ENCODE measurements around the gene BORCS5.

Gene BORCS5

DNA sequence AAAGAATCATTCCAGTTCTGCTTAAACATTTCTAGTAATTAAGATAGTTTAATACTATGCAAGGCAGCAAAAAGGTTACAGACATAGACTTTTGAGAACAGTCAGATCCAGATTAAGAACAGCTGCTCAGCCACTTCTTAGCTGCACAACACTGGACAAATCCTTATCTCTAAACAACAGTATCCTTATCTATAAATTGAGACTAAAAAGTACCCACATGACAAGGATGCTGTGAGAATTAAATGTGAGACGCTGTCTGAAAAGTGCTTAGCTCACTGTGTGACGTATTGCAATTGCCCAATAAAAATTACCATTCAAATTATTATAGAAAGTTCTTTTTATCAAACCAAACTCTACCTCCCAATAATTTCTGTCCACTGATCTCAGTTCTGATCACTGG lies 35.5 kb downstream of the BORCS5 start:
- no peak for DNase-seq (ENCODE audit: low read depth, low spot score)
- no peaks in the 10 kb centered on the region for H3K9me3 ChIP-seq (ENCODE audit: low read depth, low read length)
- H3K9ac ChIP-seq (ENCODE audit: insufficient read length): no peak overlapping the region

DNA sequence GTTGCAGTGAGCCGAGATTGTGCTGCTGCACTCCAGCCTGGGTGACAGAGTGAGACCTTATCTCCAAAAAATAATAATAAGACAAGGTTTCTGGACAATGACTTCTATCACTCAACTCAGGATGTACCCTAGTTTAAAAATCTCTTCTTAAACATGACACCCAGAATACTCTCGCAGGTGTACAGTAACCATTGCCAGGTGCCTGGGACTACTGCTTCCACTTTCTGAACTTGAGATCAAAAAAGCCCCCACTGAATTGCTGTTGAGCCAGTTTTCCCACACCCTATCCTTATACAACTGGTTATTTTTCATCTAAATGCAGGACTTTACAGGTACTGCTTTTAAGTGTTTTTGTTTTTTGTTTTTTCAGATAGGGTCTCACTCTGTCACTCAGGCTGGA lies 36.3 kb downstream of the BORCS5 start:
- Histone ChIP-seq H3K4me3 (no peak overlapping the region), H3K36me3 (ENCODE audit: insufficient read depth, low read length) (no peaks in the 10 kb centered on the region), H3K9me3 (ENCODE audit: low read depth, low read length) (no peaks in the 10 kb centered on the region), H3K9ac (ENCODE audit: insufficient read length) (no peak overlapping the region), H3K27ac (no peak overlapping the region)
- DNase-seq (ENCODE audit: low read depth, low spot score): no peak
- TF ChIP-seq FOXP2 (optimal IDR thresholded peaks at IDR 0.05; ENCODE audit: control extremely low read depth, extremely low read length, insufficient read depth) (no peak), EZH2 (IDR thresholded peaks at IDR 0.05) (no peak), POLR2AphosphoS5 (IDR thresholded peaks at IDR 0.05; ENCODE audit: borderline replicate concordance, low read depth, low read length) (no peak)

More for the DNA sequence above, 35.5 kb downstream of the BORCS5 start:
- no peak overlapping the region for H3K4me3 ChIP-seq
- no peaks in the 10 kb centered on the region for H3K36me3 ChIP-seq (ENCODE audit: insufficient read depth, low read length)
- H3K27ac ChIP-seq: no peak overlapping the region
- TF ChIP-seq EZH2 (IDR thresholded peaks at IDR 0.05) (no peak), FOXP2 (optimal IDR thresholded peaks at IDR 0.05; ENCODE audit: control extremely low read depth, extremely low read length, insufficient read depth) (no peak), POLR2AphosphoS5 (IDR thresholded peaks at IDR 0.05; ENCODE audit: borderline replicate concordance, low read depth, low read length) (no peak)

DNA sequence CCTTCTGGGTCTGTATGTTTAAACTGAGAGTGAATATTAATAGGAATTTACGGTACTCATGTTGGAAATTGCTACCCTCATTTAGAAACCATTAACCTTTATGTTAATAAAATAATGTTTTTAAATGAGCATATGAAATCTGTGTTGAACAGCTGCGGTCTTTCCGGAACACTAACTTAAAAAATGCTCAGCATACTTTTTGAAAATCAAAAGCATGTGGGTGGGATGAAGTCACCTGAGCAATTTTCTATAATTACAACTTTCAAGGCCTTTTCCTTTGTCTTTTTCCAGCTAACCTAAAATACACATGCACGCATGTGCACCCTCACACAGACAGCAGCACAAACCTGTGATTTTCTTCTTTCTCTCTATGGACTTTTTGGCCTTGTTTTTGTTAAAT lies 39.8 kb downstream of the BORCS5 start:
- TF ChIP-seq FOXP2 (optimal IDR thresholded peaks at IDR 0.05; ENCODE audit: control extremely low read depth, extremely low read length, insufficient read depth) (no peak), POLR2AphosphoS5 (IDR thresholded peaks at IDR 0.05; ENCODE audit: borderline replicate concordance, low read depth, low read length) (no peak), EZH2 (IDR thresholded peaks at IDR 0.05) (no peak)
- H3K9me3 ChIP-seq (ENCODE audit: low read depth, low read length): no peaks in the 10 kb centered on the region
- no peaks in the 10 kb centered on the region for H3K36me3 ChIP-seq (ENCODE audit: insufficient read depth, low read length)
- H3K4me3 ChIP-seq: no peak overlapping the region
- H3K27ac ChIP-seq: no peak overlapping the region
- DNase-seq (ENCODE audit: low read depth, low spot score): no peak
- H3K9ac ChIP-seq (ENCODE audit: insufficient read length): no peak overlapping the region

DNA sequence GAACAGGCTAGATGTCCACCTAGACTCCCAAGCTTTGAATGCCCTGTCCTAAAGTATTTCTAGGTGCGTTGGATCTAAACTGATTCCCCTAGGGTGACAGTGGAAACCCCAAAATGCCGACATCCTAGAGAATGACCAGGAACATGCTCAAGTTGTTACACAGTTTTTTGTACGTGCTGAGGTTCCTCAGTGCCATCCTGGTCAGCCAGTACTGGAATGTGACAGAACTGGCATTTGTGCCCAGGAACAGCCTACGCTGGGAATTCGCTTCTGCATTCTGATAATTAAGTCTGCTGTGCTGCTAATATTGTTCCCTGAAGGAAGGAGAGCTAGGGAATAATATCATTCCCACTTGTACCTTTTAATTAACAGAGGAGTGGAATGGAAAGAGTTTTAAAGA lies 40.3 kb downstream of the BORCS5 start:
- Histone ChIP-seq H3K36me3 (ENCODE audit: insufficient read depth, low read length) (no peaks in the 10 kb centered on the region), H3K9me3 (ENCODE audit: low read depth, low read length) (no peaks in the 10 kb centered on the region), H3K4me3 (no peak overlapping the region), H3K9ac (ENCODE audit: insufficient read length) (no peak overlapping the region), H3K27ac (no peak overlapping the region)
- no peak for DNase-seq (ENCODE audit: low read depth, low spot score)
- TF ChIP-seq POLR2AphosphoS5 (IDR thresholded peaks at IDR 0.05; ENCODE audit: borderline replicate concordance, low read depth, low read length) (no peak), EZH2 (IDR thresholded peaks at IDR 0.05) (no peak), FOXP2 (optimal IDR thresholded peaks at IDR 0.05; ENCODE audit: control extremely low read depth, extremely low read length, insufficient read depth) (no peak)

DNA sequence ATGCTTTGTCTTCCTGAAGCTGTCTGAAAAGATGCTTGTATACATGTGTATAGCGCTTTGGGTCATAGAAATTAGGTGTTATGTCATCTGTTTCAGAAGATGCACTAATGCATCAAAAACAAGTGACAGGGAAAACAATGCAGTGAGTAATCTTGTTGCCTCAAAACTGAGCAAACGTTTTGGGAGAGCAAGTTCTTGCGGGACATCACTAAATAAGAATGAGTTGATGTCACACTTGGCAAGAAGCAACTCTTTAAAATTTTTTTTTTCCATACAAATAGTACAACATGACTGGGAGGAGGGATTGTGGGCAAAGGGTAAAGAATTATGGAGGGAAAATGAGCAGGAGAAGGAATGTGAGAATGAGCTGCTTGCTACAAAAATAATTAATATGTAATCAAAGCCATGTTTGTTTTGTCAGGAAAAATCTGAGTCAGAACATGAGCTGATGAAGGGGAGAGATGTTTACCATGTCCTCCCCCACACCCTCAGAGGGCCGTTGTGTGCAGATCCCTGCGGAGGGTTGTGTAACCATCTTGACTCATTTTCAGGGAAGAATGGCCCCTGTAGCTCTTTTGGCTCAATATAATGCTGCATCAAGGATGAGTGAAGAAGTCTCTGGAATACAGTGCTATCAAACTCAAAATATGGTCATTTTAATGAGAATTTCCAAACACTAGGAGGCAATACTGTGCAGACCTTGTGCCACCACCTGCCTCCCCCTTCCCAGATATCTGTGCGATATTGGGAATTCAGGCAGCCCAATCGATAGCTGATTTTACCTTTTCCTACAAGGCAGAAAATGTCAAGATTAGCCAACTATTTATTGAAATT lies 41.4 kb downstream of the BORCS5 start:
- no peaks in the 10 kb centered on the region for H3K9me3 ChIP-seq (ENCODE audit: low read depth, low read length)
- H3K9ac ChIP-seq (ENCODE audit: insufficient read length): no peak overlapping the region
- no peaks in the 10 kb centered on the region for H3K36me3 ChIP-seq (ENCODE audit: insufficient read depth, low read length)
- TF ChIP-seq EZH2 (IDR thresholded peaks at IDR 0.05): no peak
- H3K27ac ChIP-seq: no peak overlapping the region
- H3K4me3 ChIP-seq: no peak overlapping the region
- no peak for DNase-seq (ENCODE audit: low read depth, low spot score)

DNA sequence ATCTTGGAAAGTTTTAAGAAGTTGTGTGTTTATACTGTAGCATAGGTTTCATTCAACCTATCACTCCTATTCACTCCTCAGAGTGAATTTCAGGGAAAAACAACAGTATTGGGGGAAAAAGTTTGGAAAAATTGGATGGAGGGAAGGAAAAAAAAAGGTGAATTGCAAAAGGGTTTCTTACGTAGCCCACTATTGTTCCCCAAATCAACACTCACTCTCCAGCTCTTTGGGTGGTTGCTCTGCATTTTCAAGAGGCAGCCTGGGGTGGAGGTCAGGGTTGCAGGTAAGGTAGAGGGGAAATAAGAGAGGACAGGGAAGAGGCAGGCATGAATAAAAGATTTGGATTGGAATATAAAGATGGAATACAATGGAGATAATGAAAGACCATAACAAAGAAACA lies 42.3 kb downstream of the BORCS5 start:
- no peaks in the 10 kb centered on the region for H3K36me3 ChIP-seq (ENCODE audit: insufficient read depth, low read length)
- TF ChIP-seq POLR2AphosphoS5 (IDR thresholded peaks at IDR 0.05; ENCODE audit: borderline replicate concordance, low read depth, low read length) (no peak), EZH2 (IDR thresholded peaks at IDR 0.05) (no peak), FOXP2 (optimal IDR thresholded peaks at IDR 0.05; ENCODE audit: control extremely low read depth, extremely low read length, insufficient read depth) (no peak)
- no peak for DNase-seq (ENCODE audit: low read depth, low spot score)
- H3K9me3 ChIP-seq (ENCODE audit: low read depth, low read length): no peaks in the 10 kb centered on the region
- no peak overlapping the region for H3K9ac ChIP-seq (ENCODE audit: insufficient read length)
- no peak overlapping the region for H3K27ac ChIP-seq
- H3K4me3 ChIP-seq: no peak overlapping the region

DNA sequence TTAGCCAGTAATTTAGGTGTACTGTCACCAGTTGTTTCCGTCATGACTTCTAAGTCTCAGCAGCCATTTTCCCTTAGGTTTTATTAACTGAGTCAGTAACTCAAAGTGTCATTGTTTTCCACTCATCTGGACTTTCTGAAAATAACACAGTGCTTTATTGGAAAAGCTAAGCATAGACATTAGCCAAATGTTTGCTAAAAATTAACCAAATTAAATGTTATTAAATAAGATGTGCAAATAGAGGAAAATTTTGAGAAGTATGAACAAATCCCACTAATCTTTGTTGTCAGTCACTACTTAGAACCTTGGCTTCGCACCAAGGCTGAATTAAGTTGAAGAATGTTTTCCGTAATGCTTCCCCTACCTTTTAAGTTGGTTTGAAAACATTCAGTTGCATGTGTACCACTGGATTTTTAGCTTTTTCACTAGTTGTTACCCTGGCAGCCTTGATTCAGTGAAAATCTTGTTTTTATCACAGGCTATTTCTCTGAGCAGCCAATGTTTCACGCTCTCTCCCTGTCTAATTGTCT lies 43.0 kb downstream of the BORCS5 start:
- DNase-seq (ENCODE audit: low read depth, low spot score): no peak
- H3K36me3 ChIP-seq (ENCODE audit: insufficient read depth, low read length): no peaks in the 10 kb centered on the region
- H3K27ac ChIP-seq: no peak overlapping the region
- no peaks in the 10 kb centered on the region for H3K9me3 ChIP-seq (ENCODE audit: low read depth, low read length)
- H3K4me3 ChIP-seq: no peak overlapping the region
- TF ChIP-seq EZH2 (IDR thresholded peaks at IDR 0.05) (no peak), POLR2AphosphoS5 (IDR thresholded peaks at IDR 0.05; ENCODE audit: borderline replicate concordance, low read depth, low read length) (no peak), FOXP2 (optimal IDR thresholded peaks at IDR 0.05; ENCODE audit: control extremely low read depth, extremely low read length, insufficient read depth) (no peak)
- H3K9ac ChIP-seq (ENCODE audit: insufficient read length): no peak overlapping the region

DNA sequence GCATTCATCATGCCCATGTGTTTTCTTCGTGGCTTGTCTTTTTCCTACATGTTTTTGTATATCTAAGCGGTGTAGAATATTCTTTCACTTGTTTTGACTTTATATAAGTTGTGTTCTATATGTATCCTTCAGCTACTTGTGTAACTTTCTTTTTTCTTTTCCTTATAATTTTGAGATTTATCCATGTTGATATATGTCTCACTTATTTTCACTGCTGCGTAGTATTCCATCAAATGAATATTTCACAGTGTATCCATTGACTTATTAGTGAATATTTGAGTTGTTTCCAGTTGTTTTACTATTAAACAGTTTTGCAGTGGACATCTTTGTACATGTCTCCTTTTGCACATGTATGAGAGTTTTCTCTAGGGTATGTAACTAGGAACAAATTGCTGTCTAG lies 43.9 kb downstream of the BORCS5 start:
- Histone ChIP-seq H3K4me3 (no peak overlapping the region), H3K36me3 (ENCODE audit: insufficient read depth, low read length) (no peaks in the 10 kb centered on the region), H3K9me3 (ENCODE audit: low read depth, low read length) (no peaks in the 10 kb centered on the region), H3K27ac (no peak overlapping the region), H3K9ac (ENCODE audit: insufficient read length) (no peak overlapping the region)
- TF ChIP-seq POLR2AphosphoS5 (IDR thresholded peaks at IDR 0.05; ENCODE audit: borderline replicate concordance, low read depth, low read length): no peak
- no peak for TF ChIP-seq EZH2 (IDR thresholded peaks at IDR 0.05)
- TF ChIP-seq FOXP2 (optimal IDR thresholded peaks at IDR 0.05; ENCODE audit: control extremely low read depth, extremely low read length, insufficient read depth): no peak
- no peak for DNase-seq (ENCODE audit: low read depth, low spot score)

All from SK-N-MC (cell line).